KMS-11 (cell line): ENCODE measurements around the gene ISY1.
A peak's percentile ranks its signal among the peaks of the same experiment; 100 is the strongest.

Source experiments
- H2AFZ ChIP-seq: fragments of 200-600 bp; sonication (generic); 2 replicates; pipeline ENCODE4 v1.6.1; 2016; ENCODE audit warnings: antibody characterized with exemption, mixed run types, low read depth
- H3K27ac ChIP-seq: fragments of 200-600 bp; sonication (generic); 2 replicates; pipeline ENCODE4 v1.6.1; 2016; ENCODE audit warnings: mild to moderate bottlenecking, mixed run types
- H3K27me3 ChIP-seq: fragments of 200-600 bp; sonication (generic); 2 replicates; pipeline ENCODE4 v1.6.1; 2017; ENCODE audit warnings: mild to moderate bottlenecking, low read depth, mixed run types, moderate library complexity; ENCODE audit not compliant: insufficient read depth
- H3K36me3 ChIP-seq: fragments of 200-600 bp; sonication (generic); 2 replicates; pipeline ENCODE4 v1.6.1; 2017; ENCODE audit warnings: mild to moderate bottlenecking, mixed run types; ENCODE audit not compliant: insufficient read depth
- H3K4me1 ChIP-seq: fragments of 200-600 bp; sonication (generic); 2 replicates; pipeline ENCODE4 v1.6.1; 2016; ENCODE audit warnings: mild to moderate bottlenecking, low read depth, mixed run types; ENCODE audit not compliant: poor library complexity, severe bottlenecking
- H3K4me2 ChIP-seq: fragments of 200-600 bp; sonication (generic); 2 replicates; pipeline ENCODE4 v1.7.0; 2016; ENCODE audit warnings: mild to moderate bottlenecking, mixed run types
- H3K4me3 ChIP-seq: fragments of 200-600 bp; sonication (generic); IDR thresholded peaks from 2 replicates; pipeline ENCODE4 v1.6.1; 2017; ENCODE audit warnings: low read depth, low read length, mixed read lengths; ENCODE audit not compliant: insufficient read depth
- H3K79me2 ChIP-seq: fragments of 200-600 bp; sonication (generic); 2 replicates; pipeline ENCODE4 v1.6.1; 2016; ENCODE audit warnings: low read depth, mixed run types; ENCODE audit not compliant: insufficient read depth
- H3K9ac ChIP-seq: fragments of 200-600 bp; sonication (generic); 2 replicates; pipeline ENCODE4 v1.6.1; 2016; ENCODE audit warnings: mild to moderate bottlenecking, mixed run types
- H4K20me1 ChIP-seq: fragments of 200-600 bp; sonication (generic); 2 replicates; pipeline ENCODE4 v1.6.1; 2016; ENCODE audit warnings: mild to moderate bottlenecking, mixed run types; ENCODE audit not compliant: insufficient read depth
- TF ChIP-seq, protein P1 (sequence below): fragments of 200-600 bp; sonication (generic); conservative IDR thresholded peaks from 2 replicates; pipeline ENCODE4 v1.6.1; 2017; ENCODE audit warnings: low read depth, mild to moderate bottlenecking, antibody characterized with exemption, low read length, moderate library complexity, mixed read lengths

Gene ISY1

DNA sequence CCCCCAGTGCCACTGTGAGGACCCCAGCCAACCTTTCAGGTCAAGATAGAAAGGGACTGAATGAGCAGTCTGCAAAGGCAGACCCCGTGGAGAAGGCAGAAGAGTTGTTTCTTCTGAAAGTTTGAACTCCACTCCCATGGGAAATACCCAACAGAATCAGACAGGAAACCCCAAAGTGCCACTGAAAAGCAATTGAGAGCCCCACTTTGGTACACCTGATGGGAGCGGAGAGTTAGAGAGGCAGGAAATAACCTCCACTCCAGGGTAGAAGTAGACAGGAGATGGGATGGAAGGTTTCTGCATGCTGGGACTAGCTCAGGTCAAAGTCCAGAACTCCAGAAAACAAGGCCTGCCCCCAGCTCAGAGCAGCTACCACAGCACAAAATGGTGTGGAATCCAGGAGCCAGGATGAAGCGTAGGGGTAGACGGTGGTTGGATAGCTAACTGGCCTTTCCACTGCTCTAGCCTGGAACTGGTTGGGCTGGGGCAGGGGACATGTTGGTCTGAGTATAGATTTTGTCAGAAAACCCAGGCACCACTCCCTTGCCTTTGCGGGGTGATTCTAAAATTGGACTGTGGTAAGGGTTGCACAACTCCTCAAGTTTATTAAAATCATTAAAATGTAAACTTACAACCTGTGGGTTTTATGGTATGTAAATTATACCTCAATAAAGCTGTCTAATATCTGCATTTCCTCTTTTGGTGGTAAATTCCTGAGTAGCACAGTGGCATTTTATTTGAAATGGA lies 37.4 kb downstream of the ISY1 start:
- no peak overlapping the region; the same call in 1 of the 2 replicates for H2AFZ ChIP-seq
- H3K4me2 ChIP-seq: peak overlapping the region; percentile 43
- H3K27ac ChIP-seq: peak overlapping the region; percentile 36; the same call in 1 of the 2 replicates
- no peak overlapping the region for H3K9ac ChIP-seq
- no peaks in the 10 kb centered on the region for H4K20me1 ChIP-seq
- no peak overlapping the region for H3K4me3 ChIP-seq
- TF ChIP-seq, protein P1, sequence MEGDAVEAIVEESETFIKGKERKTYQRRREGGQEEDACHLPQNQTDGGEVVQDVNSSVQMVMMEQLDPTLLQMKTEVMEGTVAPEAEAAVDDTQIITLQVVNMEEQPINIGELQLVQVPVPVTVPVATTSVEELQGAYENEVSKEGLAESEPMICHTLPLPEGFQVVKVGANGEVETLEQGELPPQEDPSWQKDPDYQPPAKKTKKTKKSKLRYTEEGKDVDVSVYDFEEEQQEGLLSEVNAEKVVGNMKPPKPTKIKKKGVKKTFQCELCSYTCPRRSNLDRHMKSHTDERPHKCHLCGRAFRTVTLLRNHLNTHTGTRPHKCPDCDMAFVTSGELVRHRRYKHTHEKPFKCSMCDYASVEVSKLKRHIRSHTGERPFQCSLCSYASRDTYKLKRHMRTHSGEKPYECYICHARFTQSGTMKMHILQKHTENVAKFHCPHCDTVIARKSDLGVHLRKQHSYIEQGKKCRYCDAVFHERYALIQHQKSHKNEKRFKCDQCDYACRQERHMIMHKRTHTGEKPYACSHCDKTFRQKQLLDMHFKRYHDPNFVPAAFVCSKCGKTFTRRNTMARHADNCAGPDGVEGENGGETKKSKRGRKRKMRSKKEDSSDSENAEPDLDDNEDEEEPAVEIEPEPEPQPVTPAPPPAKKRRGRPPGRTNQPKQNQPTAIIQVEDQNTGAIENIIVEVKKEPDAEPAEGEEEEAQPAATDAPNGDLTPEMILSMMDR: no peak
- peaks cover 37% of the 10 kb centered on the region for H3K4me1 ChIP-seq
- H3K36me3 ChIP-seq: no peaks in the 10 kb centered on the region
- no peaks in the 10 kb centered on the region for H3K27me3 ChIP-seq
- H3K79me2 ChIP-seq: peaks cover 18% of the 10 kb centered on the region; the same call in 1 of the 2 replicates

DNA sequence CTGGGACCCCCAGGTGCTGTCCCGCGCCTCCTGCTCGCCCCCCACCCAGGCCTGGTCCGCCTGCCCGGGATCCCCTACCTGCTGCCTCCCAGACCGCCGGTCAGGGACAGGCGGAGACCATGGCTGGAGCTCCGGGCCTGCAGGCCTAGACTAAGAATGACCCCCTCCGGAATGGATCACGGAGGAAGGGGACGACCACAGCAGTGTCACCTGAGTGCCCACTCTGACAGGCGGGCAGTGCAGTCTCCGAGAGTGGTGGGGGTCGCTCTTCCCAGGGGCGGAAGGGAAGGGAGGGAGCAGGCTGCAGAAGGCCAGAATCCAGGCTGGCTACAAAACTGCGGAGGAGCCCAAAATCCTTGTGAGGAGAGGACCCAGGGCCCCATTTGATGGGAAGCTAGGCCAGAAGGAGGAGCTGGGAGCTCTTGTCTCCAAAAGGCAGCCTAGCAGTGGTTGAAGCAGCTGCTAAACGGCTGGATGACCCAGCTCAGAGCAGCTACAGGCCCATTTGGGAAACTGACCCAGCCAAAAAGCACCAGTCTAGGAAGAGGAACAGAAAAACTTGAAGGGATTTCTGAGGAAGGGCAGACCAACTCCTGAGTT lies 38.4 kb downstream of the ISY1 start:
- H4K20me1 ChIP-seq: no peaks in the 10 kb centered on the region
- H3K4me3 ChIP-seq: no peak overlapping the region
- H3K27ac ChIP-seq: peak overlapping the region; percentile 36; the same call in 1 of the 2 replicates
- peak overlapping the region; percentile 43 for H3K4me2 ChIP-seq
- H2AFZ ChIP-seq: no peak overlapping the region; the same call in 1 of the 2 replicates
- peaks cover 25% of the 10 kb centered on the region; the same call in 1 of the 2 replicates for H3K79me2 ChIP-seq
- TF ChIP-seq, protein P1: no peak
- H3K9ac ChIP-seq: no peak overlapping the region
- peaks cover 46% of the 10 kb centered on the region for H3K4me1 ChIP-seq
- no peaks in the 10 kb centered on the region for H3K36me3 ChIP-seq
- no peaks in the 10 kb centered on the region for H3K27me3 ChIP-seq

DNA sequence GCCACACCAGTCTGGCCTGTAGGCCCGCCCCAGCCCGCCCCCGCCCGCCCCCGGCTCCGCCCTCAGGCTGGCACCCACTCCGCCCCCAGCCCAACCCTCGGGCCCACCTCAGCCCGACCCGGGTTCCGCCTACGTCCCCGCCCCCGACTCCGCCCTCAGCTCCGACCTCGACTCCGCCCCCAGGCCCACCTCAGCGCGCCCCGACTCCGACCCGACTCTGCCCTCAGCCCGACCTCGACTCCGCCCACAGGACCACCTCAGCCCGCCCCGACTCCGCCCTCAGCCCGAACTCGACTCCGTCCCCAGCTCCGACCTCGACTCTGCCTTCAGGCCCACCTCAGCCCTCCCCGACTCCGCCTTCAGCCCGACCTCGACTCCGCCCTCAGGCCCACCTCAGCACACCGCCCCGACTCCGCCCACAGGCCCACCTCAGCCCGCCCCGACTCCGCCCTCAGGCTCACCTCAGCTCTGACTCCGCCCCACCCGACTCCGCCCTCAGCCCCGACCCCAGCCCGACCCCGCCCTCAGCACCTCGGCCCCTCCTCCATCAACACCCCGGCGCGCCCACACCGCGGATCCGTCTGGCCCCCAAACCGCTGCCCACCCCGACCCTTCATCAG lies 39.0 kb downstream of the ISY1 start, which contains the start of gene RAB43:
RAB43 (minus strand) TSS at position 13 of the 620 bp plus-strand sequence. CDS start 315 bp downstream, outside the sequence.
- no peaks in the 10 kb centered on the region for H3K36me3 ChIP-seq
- H3K4me2 ChIP-seq: peak within 1 kb of the TSS; percentile 93
- peak within 1 kb of the TSS; percentile 64 for H3K9ac ChIP-seq
- H3K4me1 ChIP-seq: peaks cover 53% of the 10 kb centered on the region
- no peaks in the 10 kb centered on the region for H3K27me3 ChIP-seq
- H4K20me1 ChIP-seq: no peaks in the 10 kb centered on the region
- H3K4me3 ChIP-seq: no peak within 1 kb of the TSS
- H3K79me2 ChIP-seq: peaks cover 31% of the 10 kb centered on the region; the same call in 1 of the 2 replicates
- TF ChIP-seq, protein P1: no peak
- H3K27ac ChIP-seq: peak within 1 kb of the TSS; percentile 83
- peak within 1 kb of the TSS; percentile 57; the same call in 1 of the 2 replicates for H2AFZ ChIP-seq

DNA sequence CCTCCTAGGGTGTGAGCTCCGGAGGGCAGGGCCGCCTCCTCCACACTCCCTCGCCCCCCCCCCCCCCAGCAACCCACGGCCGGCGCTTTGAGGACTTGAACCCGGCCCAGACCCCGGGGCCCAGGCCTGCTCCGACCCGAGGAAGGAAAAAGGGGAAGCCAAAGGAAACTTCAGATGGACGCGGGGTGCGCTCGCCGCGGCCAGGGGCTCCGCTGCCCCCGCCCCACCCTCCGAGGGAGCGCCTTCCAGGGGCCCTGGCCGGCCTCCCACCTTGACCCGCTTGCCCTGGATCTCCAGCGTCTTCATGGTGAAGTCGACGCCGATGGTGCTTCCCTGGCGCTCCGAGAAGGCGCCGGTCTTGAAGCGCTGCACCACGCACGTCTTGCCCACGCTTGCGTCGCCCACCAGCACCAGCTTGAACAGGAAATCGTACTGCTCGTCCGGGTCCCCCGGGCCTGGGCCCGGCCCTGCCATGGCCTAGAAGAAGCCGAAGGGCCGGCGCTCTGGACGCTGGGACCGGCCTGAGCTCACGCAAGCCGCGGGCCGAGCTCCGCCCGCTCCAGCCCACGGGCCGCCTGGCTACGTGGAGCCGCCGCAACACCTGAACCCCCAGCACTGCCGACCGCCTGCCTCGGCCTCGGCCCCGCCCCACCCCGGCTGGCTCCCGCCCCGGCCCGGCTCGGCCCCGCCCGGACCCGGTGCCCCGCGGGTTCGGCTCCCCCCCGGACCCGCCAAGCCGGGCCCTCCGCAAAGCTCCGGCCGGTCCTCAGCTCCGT lies 39.7 kb downstream of the ISY1 start:
- peak overlapping the region; percentile 57; the same call in 1 of the 2 replicates for H2AFZ ChIP-seq

More for the DNA sequence above, 39.7 kb downstream of the ISY1 start:
- H3K4me1 ChIP-seq: peaks cover 60% of the 10 kb centered on the region
- TF ChIP-seq, protein P1: no peak
- peak overlapping the region; percentile 83 for H3K27ac ChIP-seq
- peaks cover 31% of the 10 kb centered on the region; the same call in 1 of the 2 replicates for H3K79me2 ChIP-seq
- no peaks in the 10 kb centered on the region for H4K20me1 ChIP-seq
- H3K27me3 ChIP-seq: no peaks in the 10 kb centered on the region
- H3K9ac ChIP-seq: peak overlapping the region; percentile 64
- H3K36me3 ChIP-seq: no peaks in the 10 kb centered on the region
- H3K4me3 ChIP-seq: no peak overlapping the region
- H3K4me2 ChIP-seq: peak overlapping the region; percentile 93
